Nephron progenitor cell (in vitro differentiated cells): ENCODE results near the gene TPSD1.

Experiments used
- DNase-seq: peaks from one replicate; pipeline ENCODE4 v3.0.0; 2021
- H3K27ac Mint-ChIP-seq: 2 replicates; pipeline ENCODE4 v1.8.0; 2021; ENCODE audit warnings: mild to moderate bottlenecking, moderate library complexity, mixed read lengths
- H3K27me3 Mint-ChIP-seq: 2 replicates; pipeline ENCODE4 v1.8.0; 2021; ENCODE audit warnings: mild to moderate bottlenecking, low read depth, mixed read lengths; ENCODE audit not compliant: poor library complexity
- H3K36me3 Mint-ChIP-seq: 2 replicates; pipeline ENCODE4 v1.8.0; 2021; ENCODE audit warnings: low read depth, mixed read lengths
- H3K4me1 Mint-ChIP-seq: 2 replicates; pipeline ENCODE4 v1.8.0; 2021; ENCODE audit warnings: mixed read lengths
- H3K4me3 Mint-ChIP-seq: 2 replicates; pipeline ENCODE4 v1.8.0; 2021; ENCODE audit warnings: mild to moderate bottlenecking, moderate library complexity, mixed read lengths
- H3K9me3 Mint-ChIP-seq: 2 replicates; pipeline ENCODE4 v1.8.0; 2021; ENCODE audit warnings: mild to moderate bottlenecking, moderate library complexity, mixed read lengths
- CTCF ChIP-seq: fragments of 200-600 bp; sonication (generic); IDR thresholded peaks from 2 replicates; pipeline ENCODE4 v1.5.0; 2021; ENCODE audit warnings: antibody characterized with exemption

The TPSD1 gene

GRCh38 chr16:1215574-1216295 is 40.1 kb upstream of the TPSD1 start:
- Mint-ChIP-seq H3K9me3 (no peaks in the 10 kb centered on the region), H3K27ac (no peak overlapping the region), H3K36me3 (no peaks in the 10 kb centered on the region), H3K4me1 (no peaks in the 10 kb centered on the region), H3K4me3 (no peak overlapping the region), H3K27me3 (no peaks in the 10 kb centered on the region)
- TF ChIP-seq CTCF: no peak
- no peak for DNase-seq

GRCh38 chr16:1216296-1216619 is 39.6 kb upstream of the TPSD1 start:
- TF ChIP-seq CTCF: no peak
- no peaks in the 10 kb centered on the region for H3K9me3 Mint-ChIP-seq
- H3K36me3 Mint-ChIP-seq: peaks cover under 1% of the 10 kb centered on the region
- H3K4me1 Mint-ChIP-seq: no peaks in the 10 kb centered on the region
- no peak overlapping the region for H3K4me3 Mint-ChIP-seq
- H3K27ac Mint-ChIP-seq: no peak overlapping the region
- DNase-seq: no peak
- H3K27me3 Mint-ChIP-seq: no peaks in the 10 kb centered on the region

GRCh38 chr16:1216681-1217400 is 39.0 kb upstream of the TPSD1 start:
- DNase-seq: no peak
- H3K27me3 Mint-ChIP-seq: no peaks in the 10 kb centered on the region
- no peaks in the 10 kb centered on the region for H3K4me1 Mint-ChIP-seq
- H3K27ac Mint-ChIP-seq: no peak overlapping the region
- peaks cover 5% of the 10 kb centered on the region for H3K36me3 Mint-ChIP-seq
- TF ChIP-seq CTCF: no peak
- H3K4me3 Mint-ChIP-seq: no peak overlapping the region
- no peaks in the 10 kb centered on the region for H3K9me3 Mint-ChIP-seq

- TF ChIP-seq CTCF: no peak
- peaks cover 5% of the 10 kb centered on the region for H3K36me3 Mint-ChIP-seq
- H3K9me3 Mint-ChIP-seq: no peaks in the 10 kb centered on the region
- no peaks in the 10 kb centered on the region for H3K4me1 Mint-ChIP-seq
- no peak overlapping the region for H3K27ac Mint-ChIP-seq
- H3K4me3 Mint-ChIP-seq: no peak overlapping the region
- no peaks in the 10 kb centered on the region for H3K27me3 Mint-ChIP-seq
- no peak for DNase-seq
Measured at GRCh38 chr16:1217526-1217925, 38.3 kb upstream of the TPSD1 start.

GRCh38 chr16:1218061-1218929 is 37.6 kb upstream of the TPSD1 start:
- no peaks in the 10 kb centered on the region for H3K4me1 Mint-ChIP-seq

More at GRCh38 chr16:1218061-1218929, 37.6 kb upstream of the TPSD1 start:
- Mint-ChIP-seq H3K4me3 (no peak overlapping the region), H3K36me3 (peaks cover 5% of the 10 kb centered on the region), H3K27ac (no peak overlapping the region), H3K9me3 (no peaks in the 10 kb centered on the region), H3K27me3 (no peaks in the 10 kb centered on the region)
- TF ChIP-seq CTCF: no peak
- no peak for DNase-seq
